RWPE2 (cell line): Measurements from ENCODE around the gene NQO2.
"Not testable (repeated sequence)": the region's sequence is repeated elsewhere in the genome, so short reads cannot be mapped to it uniquely, and the experiment has no call there.

ENCODE experiments used
- ATAC-seq: fragments of 200-7000 bp; cut with Tn5 transposase; 3 replicates; pipeline ENCODE4 v1.9.1; 2021; ENCODE audit warnings: low read depth
- DNase-seq: peaks from one replicate; pipeline ENCODE4 v3.0.0-alpha.2; 2020; ENCODE audit warnings: low spot score
- H3K27ac ChIP-seq: fragments of 450-650 bp; 2 replicates; pipeline ENCODE4 v1.5.1; 2017; ENCODE audit warnings: mild to moderate bottlenecking; ENCODE audit not compliant: poor library complexity, severe bottlenecking
- H3K27me3 ChIP-seq: fragments of 250-450 bp; sonication (Bioruptor Pico); 2 replicates; pipeline ENCODE4 v1.5.1; 2021; ENCODE audit warnings: mild to moderate bottlenecking, moderate library complexity; ENCODE audit not compliant: insufficient read depth, poor library complexity, severe bottlenecking
- H3K36me3 ChIP-seq: fragments of 250-450 bp; sonication (Bioruptor Pico); 2 replicates; pipeline ENCODE4 v1.5.1; 2020; ENCODE audit warnings: low read depth, mild to moderate bottlenecking, moderate library complexity
- H3K4me1 ChIP-seq: fragments of 250-450 bp; sonication (Bioruptor Pico); 2 replicates; pipeline ENCODE4 v1.5.1; 2021; ENCODE audit warnings: mild to moderate bottlenecking, moderate library complexity; ENCODE audit not compliant: insufficient read depth, poor library complexity, severe bottlenecking
- H3K4me3 ChIP-seq: fragments of 250-450 bp; sonication (Bioruptor Pico); 2 replicates; pipeline ENCODE4 v1.5.1; 2021; ENCODE audit warnings: mild to moderate bottlenecking, moderate library complexity; ENCODE audit not compliant: severe bottlenecking
- H3K9me3 ChIP-seq: fragments of 250-450 bp; sonication (Bioruptor Pico); 2 replicates; pipeline ENCODE4 v1.5.1; 2021; ENCODE audit warnings: mild to moderate bottlenecking, moderate library complexity; ENCODE audit not compliant: severe bottlenecking
- CTCF ChIP-seq: fragments of 450-650 bp; IDR thresholded peaks from one replicate; pipeline ENCODE4 v1.5.1; 2017; ENCODE audit warnings: mild to moderate bottlenecking, moderate library complexity; ENCODE audit not compliant: poor library complexity, severe bottlenecking

The NQO2 gene

GRCh38 chr6:2993755-2994317 is 5.9 kb upstream of the NQO2 start:
- no peak for DNase-seq

GRCh38 chr6:2998249-2998997 is 1.3 kb upstream of the NQO2 start:
- H3K4me3 ChIP-seq = peak overlapping the region; percentile 52
- DNase-seq, H3K27ac ChIP-seq, H3K4me1 ChIP-seq, H3K27me3 ChIP-seq, H3K36me3 ChIP-seq, H3K9me3 ChIP-seq: not testable (repeated sequence)
- peak; percentile 89 for TF ChIP-seq CTCF
- peak; percentile 59 for ATAC-seq

More at GRCh38 chr6:2993755-2994317, 5.9 kb upstream of the NQO2 start:
- Histone ChIP-seq H3K36me3 (no peaks in the 10 kb centered on the region), H3K4me3 (no peak overlapping the region), H3K4me1 (peaks cover 8% of the 10 kb centered on the region), H3K27ac (no peak overlapping the region), H3K27me3 (no peaks in the 10 kb centered on the region), H3K9me3 (no peaks in the 10 kb centered on the region)
- ATAC-seq = no peak
- no peak for TF ChIP-seq CTCF

- peak; percentile 50 for ATAC-seq
- H3K36me3 ChIP-seq = no peaks in the 10 kb centered on the region
- peaks cover 5% of the 10 kb centered on the region for H3K4me1 ChIP-seq
- H3K27me3 ChIP-seq = no peaks in the 10 kb centered on the region
- no peak for DNase-seq
- TF ChIP-seq CTCF = no peak
- H3K4me3 ChIP-seq = peak overlapping the region; percentile 52
- H3K9me3 ChIP-seq = no peaks in the 10 kb centered on the region
- H3K27ac ChIP-seq = no peak overlapping the region
Observed at GRCh38 chr6:2998998-2999617, 586 bp upstream of the NQO2 start.

GRCh38 chr6:3001146-3001772 is 1.6 kb downstream of the NQO2 start:
- Histone ChIP-seq H3K4me3 (no peak overlapping the region), H3K9me3 (no peaks in the 10 kb centered on the region), H3K27me3 (no peaks in the 10 kb centered on the region), H3K36me3 (peaks cover 7% of the 10 kb centered on the region; the same call in 1 of the 2 replicates), H3K4me1 (peaks cover 5% of the 10 kb centered on the region), H3K27ac (no peak overlapping the region)
- ATAC-seq (no peak), DNase-seq (no peak)
- TF ChIP-seq CTCF = no peak
